ENCODE results near the gene EIF4EBP2. TPM values are rescaled to one million over a fixed set of nuclear protein-coding genes. Genes with fewer than 3 reads are reported as not detected.

Gene EIF4EBP2
- total and polyA plus RNA-seq, 2 of the 13 experiments (the other 11 are each of a cell fraction or from before 2014, with no cell fraction given), result 16.9 to 22.0 TPM

- TF ChIP-seq ZNF142 (CRISPR knock-in tag; IDR thresholded peaks at IDR 0.05) (no peak; the same call in 1 of the 2 replicates), CSRNP2 (CRISPR knock-in tag; conservative IDR thresholded peaks at IDR 0.05; ENCODE audit: low read depth) (no peak), WIZ (CRISPR knock-in tag; IDR thresholded peaks at IDR 0.05) (no peak), ZNF30 (CRISPR knock-in tag; IDR thresholded peaks at IDR 0.05) (no peak), MYPOP (CRISPR knock-in tag; IDR thresholded peaks at IDR 0.05) (no peak; the same call in 1 of the 2 replicates), IRX3 (CRISPR knock-in tag; IDR thresholded peaks at IDR 0.05; ENCODE audit: borderline replicate concordance, low read depth) (no peak), ZFP36 (IDR thresholded peaks at IDR 0.05; ENCODE audit: borderline replicate concordance, low read depth, low read length, partially characterized antibody) (no peak), ZMYM2 (CRISPR knock-in tag; IDR thresholded peaks at IDR 0.05) (0 out of 2 replicates have a peak, but pooled peaks have one; percentile 40), NR1H2 (CRISPR knock-in tag; IDR thresholded peaks at IDR 0.05; ENCODE audit: borderline replicate concordance, low read depth) (no peak), NFIB (CRISPR knock-in tag; IDR thresholded peaks at IDR 0.05; ENCODE audit: borderline replicate concordance) (no peak), ZNF12 (CRISPR knock-in tag; IDR thresholded peaks at IDR 0.05) (no peak), SNAPC5 (CRISPR knock-in tag; IDR thresholded peaks at IDR 0.05; ENCODE audit: borderline replicate concordance) (no peak), ZFP91 (CRISPR knock-in tag; IDR thresholded peaks at IDR 0.05; ENCODE audit: borderline replicate concordance) (no peak), ZNF563 (CRISPR knock-in tag; IDR thresholded peaks at IDR 0.05) (no peak), KAT8 (CRISPR knock-in tag; IDR thresholded peaks at IDR 0.05) (peak; percentile 36; the same call in 1 of the 2 replicates), BCL3 (CRISPR knock-in tag; IDR thresholded peaks at IDR 0.05) (0 out of 2 replicates have a peak, but pooled peaks have one; percentile 67)
Measured at GRCh38 chr10:70405037-70405824, 1.3 kb downstream of the EIF4EBP2 start (continued).
